Inflammatory macrophage treated with lipopolysaccharide for 1 hour (primary cell): ENCODE data around the gene NLGN1.

ENCODE experiments used
- DNase-seq, 2 donors: peaks; one replicate each; pipeline ENCODE4 v3.0.0-alpha.2; 2020 to 2022

NLGN1 gene

DNA sequence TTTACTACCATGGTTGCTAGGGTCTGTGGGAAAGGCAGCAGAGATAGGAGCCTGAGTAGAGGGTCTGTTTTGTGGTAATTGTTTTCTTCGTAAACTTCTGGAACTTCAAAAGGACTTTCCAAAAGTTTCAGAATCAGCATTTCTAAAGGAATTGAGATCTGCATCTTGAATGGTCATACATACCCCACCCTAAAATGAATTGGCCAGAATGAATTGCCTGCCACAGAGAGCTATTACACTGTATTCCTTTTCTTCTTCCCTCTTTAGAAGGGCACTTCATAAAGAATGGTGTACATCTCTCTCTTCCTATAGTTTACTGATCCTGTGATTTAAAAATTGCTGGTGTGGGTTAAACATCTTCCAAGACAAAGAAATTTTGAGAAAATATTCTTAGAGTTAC lies 525.7 kb downstream of the NLGN1 start:
- no peak for DNase-seq

DNA sequence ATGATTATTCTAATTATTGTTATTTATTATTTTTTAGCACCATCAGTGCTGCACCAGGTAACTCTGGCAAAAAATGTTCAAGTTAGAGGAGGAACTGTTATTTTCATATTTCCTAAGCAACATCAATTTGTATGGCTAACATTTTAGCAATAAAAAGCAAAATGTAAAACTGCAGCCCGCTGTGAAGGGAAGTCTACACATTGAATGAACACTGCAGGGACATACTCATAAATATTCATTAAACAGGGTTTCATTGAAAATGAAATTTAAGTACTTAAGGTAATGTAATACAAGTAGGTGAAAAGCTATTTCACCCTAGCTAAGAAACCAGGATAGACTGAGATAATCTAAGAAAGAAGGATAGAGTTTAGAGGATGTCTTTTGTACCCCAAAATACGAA lies 532.7 kb downstream of the NLGN1 start:
- DNase-seq, result no peak

DNA sequence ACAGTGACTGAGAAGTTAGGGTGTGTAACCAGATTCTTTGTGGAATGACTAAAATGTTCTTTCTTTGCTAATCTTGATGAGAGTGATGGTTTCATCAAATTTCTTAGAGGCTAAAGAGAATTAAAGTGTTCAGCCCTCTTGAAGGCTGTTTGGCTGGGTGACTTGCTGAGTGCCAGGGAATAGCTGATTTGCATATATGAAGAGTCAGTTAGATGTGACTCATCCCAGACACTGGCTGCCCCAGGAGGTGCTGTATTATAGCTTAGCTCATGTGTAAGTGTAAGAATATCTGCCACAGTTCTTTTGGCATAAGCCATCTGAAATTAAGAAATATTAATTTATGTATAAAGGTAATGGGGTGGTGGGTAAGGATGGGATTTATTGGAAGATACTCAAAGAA lies 535.1 kb downstream of the NLGN1 start:
- no peak for DNase-seq

- no peak for DNase-seq
These were observed 535.6 kb downstream of the NLGN1 start for GRCh38 chr3:173933113-173933512.

GRCh38 chr3:173936316-173936715 lies 538.8 kb downstream of the NLGN1 start:
- no peak for DNase-seq

- no peak for DNase-seq
These were observed 540.6 kb downstream of the NLGN1 start for GRCh38 chr3:173938159-173938558.

DNA sequence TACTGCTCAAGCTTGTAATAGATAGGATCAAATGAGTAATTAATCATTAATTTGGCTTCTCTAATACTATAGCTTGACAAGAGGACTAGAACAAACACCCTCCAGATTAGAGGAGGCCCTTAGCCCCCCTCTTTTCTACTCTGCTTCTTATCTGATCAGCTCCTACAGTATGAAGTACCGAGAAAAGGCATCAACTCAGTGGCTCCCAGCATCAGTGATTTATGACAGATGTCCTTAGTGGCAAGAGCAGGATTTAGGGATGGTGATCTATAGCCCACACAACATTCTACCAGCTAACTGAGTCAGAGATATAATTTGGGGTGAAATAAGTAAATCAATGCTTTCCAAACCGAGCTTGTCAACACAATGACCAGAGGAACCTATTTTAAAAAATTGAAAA lies 541.1 kb downstream of the NLGN1 start:
- DNase-seq, result no peak

DNA sequence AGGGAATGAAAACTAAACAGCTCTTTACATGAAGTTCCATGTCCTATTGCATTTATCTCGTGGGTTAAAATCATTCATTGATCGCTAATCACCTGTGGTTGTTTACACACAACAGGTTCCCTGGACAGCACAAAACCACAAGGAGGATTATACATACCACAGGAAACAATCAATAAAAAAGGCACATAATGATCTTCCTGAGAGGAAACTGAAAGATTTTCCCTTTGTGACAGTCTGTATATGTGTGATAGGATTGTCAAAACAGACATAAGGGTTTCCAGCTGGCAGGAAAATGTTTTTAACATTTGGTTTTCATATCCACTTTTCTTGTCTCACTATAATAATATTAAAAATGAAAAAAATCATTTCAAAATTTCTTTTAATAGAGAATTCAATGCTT lies 541.8 kb downstream of the NLGN1 start:
- DNase-seq, result no peak

GRCh38 chr3:173943264-173943663 lies 545.7 kb downstream of the NLGN1 start:
- no peak for DNase-seq

GRCh38 chr3:173945170-173945569 lies 547.6 kb downstream of the NLGN1 start:
- DNase-seq, result no peak

GRCh38 chr3:173945806-173946205 lies 548.3 kb downstream of the NLGN1 start:
- no peak for DNase-seq

DNA sequence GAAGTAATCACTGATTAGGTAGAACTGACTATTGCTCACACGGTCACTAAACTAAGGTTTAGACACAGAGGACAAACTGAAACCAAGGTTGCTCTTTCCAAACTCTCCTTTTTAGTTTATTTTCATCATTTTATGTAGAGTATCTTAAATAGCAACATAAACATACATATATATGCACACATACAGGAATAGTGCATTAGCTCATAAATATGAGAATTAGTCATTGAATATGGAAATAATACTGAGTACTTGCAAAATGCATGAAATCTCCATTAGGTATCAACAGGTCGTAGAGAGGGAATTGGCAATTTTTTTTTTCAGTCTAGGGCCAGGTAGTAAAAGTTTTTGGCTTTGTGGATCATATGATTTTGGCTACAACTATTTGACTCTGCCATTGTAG lies 557.1 kb downstream of the NLGN1 start:
- no peak for DNase-seq

DNA sequence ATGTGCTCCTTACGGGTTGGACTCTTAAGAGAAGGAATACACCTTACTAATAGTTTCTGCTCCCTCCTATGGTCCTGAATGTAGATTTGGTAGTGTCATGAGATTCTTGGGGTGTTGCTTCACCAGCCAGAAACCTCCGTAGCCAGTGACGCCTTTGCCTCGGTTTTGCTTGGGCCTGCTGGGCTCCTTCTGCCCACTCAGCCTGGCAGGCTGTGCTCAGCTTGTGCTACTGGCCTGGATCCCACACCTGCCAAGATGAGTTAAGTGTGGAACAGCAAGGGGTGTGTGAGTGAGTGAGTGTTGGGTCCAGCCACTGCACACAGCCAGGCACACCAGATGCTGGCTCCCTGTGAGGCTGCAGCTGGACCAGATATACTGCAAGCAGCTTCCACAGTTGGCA lies 560.1 kb downstream of the NLGN1 start:
- no peak for DNase-seq

DNA sequence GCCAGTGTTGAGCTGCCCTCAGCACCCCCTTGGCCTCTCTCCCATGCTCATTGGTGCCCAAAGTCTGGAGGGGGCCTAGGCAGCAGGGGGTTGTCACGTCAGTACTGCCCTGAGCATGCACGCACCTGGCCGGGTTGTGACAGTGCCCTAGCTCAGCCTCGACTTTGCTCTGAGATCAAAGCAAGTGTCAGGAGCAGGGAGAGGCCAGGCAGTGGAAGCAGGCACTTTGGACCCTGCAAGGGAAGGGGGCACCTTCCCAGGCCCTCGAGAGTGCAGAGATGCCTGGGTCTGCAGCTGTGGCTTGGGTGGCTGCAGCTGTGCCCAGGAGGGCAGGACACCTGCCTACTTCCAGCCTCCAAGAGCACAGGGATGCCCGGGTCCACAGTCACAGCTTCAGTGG lies 561.3 kb downstream of the NLGN1 start:
- no peak for DNase-seq

GRCh38 chr3:173970281-173970680 lies 572.7 kb downstream of the NLGN1 start:
- no peak for DNase-seq

DNA sequence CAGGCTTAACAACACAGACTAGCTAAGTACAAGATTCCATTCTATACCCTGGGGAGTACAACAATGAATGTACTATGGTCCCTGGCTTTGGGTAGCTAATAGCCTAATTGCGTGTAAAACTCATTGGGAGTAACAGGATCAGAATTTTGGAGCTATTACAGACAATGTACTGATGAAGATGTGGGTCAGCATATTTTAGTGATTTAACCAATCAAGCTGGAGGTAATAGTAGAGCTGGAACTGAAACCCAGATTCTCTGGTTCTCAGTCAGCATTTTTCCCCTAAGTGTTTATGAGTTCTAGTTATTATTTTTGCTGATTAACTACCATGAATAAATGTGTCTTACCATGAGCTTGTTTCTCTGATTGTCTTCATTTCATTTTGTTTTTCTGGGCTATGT lies 578.7 kb downstream of the NLGN1 start:
- DNase-seq, result no peak

DNA sequence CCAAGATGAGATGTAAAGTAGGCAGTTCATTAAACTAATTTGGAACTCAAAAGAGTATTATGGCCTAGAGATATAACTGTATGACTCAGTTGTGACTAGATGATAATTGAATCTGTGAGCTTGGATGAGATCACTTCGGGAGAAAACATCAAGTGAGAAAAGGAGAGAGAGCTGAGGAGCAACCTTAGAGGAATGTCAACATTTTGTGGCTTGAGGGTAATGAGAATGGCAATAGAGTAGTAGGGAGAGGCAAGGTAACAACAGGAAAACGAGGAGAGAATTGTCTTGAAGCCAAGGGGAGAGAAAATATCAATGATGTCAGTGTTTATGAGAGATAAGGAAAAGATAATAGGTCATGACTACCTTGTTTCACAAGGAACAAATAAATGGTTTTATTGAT lies 580.2 kb downstream of the NLGN1 start:
- no peak for DNase-seq

DNA sequence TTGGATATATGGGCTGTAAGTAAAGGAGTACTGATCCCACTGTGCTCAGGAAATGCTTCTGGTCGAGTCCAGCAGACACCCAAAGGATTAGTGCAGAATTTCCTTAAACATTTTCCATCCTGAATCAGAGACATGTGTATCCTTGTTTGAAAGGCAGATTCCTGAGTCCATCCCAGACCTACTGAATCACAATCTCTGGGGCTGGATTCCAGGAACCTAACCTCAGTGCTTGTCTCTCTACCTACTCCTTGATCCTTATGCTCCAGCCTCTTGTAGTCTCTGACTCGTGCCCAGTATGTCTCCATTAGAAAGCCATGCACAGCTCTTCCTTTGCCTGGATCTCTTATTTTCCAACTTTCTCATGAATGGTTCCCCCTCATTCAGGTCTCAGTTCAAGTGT lies 585.8 kb downstream of the NLGN1 start:
- DNase-seq, result no peak

GRCh38 chr3:173986861-173987410 lies 589.4 kb downstream of the NLGN1 start:
- no peak for DNase-seq

DNA sequence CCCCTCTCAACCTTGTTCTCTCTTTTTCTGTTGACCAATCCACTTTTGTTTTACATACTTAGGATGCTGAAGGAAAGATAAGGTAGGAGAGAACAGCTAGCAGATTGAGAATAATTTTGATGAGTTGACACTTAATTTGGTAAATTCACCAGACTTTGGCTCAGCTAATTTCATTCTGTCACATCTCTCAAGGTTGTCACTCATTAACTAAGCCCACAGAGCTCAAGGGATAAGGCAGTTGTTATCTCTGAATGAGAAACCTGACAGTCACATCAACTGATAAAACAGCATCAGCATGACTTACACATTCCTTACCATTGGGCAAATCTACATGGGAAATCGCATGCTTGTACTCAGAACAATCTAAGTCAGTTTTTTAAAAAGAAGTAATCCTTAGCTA lies 591.4 kb downstream of the NLGN1 start:
- DNase-seq, result no peak

DNA sequence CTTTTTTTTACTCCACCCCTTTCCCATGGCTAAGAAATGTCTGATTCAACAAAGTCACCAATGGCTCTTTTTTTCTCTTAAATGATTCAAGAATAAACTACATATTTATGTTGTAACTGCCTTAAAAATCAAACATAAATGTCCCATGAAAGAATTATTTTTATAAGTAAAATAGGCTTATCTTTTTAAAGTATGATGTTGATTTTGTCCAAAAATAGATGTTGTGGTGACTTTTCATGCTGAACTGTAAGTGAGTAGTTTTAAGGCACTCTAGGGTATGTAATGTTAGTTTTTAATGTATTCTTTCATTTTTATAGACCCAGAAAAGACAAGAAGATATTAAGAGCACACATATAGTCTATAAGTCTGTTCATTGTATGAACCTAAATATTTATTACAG lies 594.9 kb downstream of the NLGN1 start:
- DNase-seq, result no peak

GRCh38 chr3:173993299-173993698 lies 595.8 kb downstream of the NLGN1 start:
- no peak for DNase-seq

DNA sequence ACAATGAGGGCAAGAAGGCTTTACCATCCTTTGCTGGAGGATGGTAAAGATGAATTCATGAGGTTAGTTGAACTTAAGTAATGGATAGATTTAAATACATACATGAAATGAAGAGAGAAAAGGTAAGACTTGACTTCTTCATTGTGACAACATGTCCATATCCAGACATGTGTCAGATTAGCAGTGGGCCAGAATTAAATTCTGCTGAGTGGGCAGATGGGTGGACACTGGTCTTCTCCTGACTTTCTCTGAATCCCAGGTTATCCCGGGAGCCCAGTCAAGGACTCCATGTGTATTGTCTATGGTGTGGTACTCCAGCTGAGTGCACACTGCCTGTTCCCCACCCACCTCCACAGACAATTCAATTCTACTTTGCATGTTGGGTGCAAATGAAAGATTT lies 603.1 kb downstream of the NLGN1 start:
- no peak for DNase-seq

DNA sequence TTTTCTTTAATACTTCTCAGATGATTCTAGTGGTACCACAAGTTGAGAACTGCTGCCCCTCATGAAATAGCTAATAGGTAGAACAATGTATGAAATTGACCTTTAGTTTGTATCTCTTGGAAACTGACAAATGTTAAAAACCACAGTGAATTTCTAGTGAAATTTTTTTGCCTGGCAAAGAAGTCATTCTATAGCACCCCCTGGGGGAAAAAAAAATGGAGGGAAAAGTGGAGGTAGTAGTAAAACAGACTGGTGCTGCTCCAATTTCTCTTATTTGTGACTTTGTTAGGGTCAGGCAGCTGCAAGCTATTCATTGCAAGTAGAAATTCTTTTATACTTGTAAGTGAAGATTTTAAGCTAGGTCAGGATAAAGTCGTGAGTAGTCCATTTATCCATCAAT lies 605.0 kb downstream of the NLGN1 start:
- DNase-seq, result no peak

DNA sequence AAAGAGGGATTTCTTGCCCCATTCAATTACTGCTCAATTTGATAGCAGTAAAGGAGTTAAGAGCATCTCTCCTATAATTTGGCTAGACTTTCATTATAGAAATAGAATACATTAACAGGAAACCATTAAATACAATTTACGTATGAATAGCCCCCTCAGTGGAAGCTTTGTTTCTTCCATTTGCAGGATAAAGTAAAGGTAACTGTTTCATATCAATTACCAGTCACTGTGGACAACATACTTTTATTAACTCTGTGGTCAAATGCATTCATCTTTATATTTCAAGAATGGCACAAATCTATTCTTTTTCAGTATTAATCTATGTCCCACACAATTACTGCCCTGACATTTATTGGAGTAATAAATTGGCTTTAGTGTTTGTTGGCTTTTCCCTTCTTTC lies 613.4 kb downstream of the NLGN1 start:
- DNase-seq, result no peak

- no peak for DNase-seq
These were observed 618.6 kb downstream of the NLGN1 start for GRCh38 chr3:174016186-174016585.
